LHCN-M2 (cell line): ENCODE results near the gene IL11. TPM values are rescaled to one million over a fixed set of nuclear protein-coding genes. Genes with fewer than 3 reads are reported as not detected.

ENCODE experiments used
- DNase-seq: peaks from one replicate; pipeline ENCODE4 v3.0.0-alpha.2; 2012; ENCODE audit warnings: low read depth
- total RNA-seq: library from RNA; depleted of rRNA; stranded (reverse); fragments of >200 nt; gene quantifications from 2 replicates; pipeline ENCODE4 v1.2.3, GENCODE V29; 2014; rRNA removed

Gene IL11
- total RNA-seq, 1 experiment from 2014 or later = 1.7 TPM

DNA sequence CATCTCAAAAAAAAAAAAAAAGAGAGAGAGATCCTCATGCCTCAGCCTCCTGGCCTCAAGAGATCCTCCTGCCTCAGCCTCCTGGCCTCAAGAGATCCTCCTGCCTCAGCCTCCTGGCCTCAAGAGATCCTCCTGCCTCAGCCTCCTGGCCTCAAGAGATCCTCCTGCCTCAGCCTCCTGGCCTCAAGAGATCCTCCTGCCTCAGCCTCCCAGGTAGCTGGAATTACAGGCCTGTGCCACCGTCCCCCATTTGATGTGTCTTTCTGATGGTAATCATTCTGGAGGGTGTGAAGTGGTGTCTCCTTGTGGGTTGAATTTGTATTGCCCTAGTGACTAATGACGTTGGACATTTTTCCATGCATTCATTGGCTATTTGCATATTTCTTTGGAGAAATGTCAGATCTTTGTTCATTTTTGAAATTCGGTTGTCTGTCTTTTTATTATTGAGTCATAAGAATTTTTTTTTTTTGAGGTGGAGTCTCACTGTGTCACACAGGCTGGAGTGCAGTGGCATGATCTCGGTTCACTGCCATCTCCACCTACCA lies 41.4 kb downstream of the IL11 start:
- DNase-seq = peak; percentile 38

DNA sequence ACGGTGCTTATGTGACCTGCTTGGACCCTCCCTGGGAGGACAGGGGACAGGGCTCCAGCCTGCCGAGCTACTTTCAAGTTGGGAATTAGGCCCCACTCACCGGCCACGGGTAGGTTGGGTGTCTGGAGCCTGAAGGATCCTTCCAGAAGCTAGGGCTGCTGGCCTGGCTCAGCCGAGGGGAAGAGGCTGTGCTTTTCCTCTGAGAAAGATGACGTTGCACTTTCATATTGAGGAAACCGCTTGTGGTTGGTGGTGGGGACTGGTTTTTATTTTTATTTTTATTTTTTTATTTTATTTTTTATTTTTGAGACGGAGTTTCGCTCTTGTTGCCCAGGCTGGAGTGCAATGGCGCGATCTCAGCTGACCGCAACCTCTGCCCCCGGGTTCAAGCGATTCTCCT lies 45.1 kb downstream of the IL11 start, which contains the start of gene TMEM150B:
TSS of gene TMEM150B (minus strand) at position 170 of the 400 bp plus-strand sequence. CDS start 4,305 bp downstream, outside the sequence.
- no peak for DNase-seq

DNA sequence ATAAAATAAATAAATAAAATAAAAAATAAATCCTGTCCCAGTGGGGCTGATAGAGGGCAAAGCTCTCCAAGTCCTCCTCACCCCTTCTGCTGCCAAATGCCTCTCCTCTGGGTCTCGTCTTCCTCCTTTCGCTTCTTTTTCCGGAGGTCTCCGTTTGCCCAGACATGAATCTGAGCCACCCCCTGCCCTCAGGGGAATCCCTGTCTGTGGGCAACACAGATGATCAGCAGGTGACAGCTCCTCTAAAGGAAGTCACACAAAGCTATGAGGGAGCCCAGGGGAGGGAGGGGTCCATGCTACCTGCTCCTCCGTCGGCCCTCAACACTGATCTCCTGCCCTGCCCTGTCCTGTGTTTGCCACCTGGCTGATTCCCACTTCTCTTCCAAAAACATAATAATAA lies 45.6 kb downstream of the IL11 start:
- no peak for DNase-seq

DNA sequence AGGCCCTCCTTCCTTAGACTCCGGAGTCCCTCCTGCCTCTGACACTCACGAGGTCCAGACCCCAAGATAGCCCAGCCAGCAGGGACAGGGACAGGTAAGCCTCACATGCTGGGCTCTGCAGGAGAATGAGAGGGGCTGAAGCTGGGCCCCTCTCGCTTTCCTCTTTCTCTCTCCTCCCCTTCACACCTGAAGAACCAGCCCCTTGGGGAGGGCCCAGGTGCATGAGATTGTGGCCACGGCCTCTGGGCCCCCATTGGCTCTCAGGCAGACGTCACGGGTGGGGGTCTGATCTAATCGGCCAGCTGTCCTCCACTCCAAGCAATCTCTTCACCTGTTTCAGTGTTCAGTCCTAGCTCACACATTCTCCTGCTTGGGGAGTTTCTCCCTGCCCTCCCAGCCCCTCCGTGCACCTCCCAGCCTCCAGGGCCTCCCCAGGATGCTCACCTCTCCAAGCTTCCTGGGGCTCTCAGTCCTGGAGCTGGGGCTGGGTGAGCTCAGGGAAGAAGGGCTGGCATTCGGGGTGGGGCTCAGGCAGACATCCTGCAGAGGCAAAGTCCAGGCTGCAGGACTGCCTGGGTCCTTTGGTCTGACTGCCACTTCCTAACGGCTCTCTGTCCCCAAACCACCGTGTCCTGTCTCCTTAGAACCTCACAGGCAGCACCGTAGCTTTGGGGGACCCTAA lies 47.9 kb downstream of the IL11 start:
- DNase-seq = no peak

DNA sequence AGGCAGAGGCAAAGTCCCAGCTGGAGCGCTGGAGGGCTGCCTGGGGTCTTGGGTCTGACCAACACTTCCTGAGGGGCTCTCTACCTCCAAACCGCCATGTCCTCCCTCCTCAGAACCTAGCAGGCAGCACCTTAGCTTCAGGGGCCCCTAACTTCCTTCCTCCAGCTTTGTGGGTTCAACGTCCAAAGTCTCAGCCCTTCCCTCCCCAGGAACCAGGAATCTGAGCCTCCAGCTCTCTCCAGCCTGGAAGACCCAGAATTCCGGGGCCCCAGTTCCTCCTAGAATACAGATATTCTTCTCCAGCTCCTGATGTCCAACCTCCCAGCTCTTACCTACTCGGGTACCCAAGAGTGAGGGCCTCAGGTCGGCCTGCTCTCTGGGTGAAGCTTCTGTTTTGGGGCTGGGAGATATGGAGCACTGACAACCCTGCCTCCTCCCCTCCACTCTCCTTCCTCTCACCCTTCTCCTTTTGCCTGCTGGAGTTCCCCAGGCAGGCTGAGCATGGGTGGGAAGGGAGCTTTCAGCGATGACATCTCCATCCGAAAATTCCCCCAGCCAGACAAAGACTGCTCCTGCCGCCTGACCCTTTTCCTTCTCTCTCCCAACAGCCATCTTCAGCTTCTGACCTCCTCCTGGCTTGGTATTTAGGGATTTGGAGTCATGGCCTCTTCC lies 48.7 kb downstream of the IL11 start:
- no peak for DNase-seq

DNA sequence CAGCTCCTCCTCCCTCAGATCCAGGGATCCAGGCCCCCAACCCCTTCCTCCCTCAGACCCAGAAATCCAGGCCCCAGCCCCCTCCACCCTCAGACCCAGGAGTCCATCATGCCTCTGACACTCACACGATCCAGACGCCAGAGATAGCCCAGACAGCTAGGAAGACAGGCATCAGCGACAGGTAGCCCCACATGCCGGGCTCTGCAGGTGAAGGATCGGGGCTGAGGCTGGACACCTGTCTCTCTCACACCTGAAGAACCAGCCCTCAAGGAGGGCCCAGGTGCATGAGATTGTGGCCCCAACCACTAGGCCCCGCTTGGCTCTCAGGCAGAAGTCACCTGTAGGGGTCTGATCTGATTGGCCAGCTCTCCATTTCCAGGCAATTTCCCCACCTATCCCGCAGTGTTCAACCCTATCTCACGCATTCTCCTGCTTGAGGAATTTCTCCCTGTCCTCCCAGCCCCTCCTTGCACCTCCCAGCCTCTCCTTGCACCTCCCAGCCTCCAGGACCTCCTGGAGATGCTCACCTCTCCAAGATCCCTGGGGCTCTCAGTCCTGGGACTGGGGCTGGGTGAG lies 49.3 kb downstream of the IL11 start:
- DNase-seq = no peak

DNA sequence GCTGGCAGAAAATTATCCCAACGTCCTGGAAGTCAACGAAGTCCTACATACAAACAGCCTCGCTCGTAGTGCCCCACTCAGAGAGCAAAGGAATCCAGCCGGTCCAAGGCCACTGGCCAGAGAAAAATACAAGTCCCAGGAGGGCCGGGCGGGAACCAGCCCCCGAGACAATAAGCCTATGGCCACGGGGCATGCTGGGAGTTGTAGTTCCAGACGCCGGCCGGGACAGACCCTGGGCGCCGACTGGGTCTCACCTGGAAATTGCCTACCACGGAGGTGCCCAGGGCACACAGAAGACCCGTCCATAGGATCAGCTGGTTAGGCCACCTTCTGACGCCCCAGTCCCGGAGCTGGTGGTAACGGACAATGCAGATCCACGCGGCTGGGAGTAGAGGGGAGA lies 50.5 kb downstream of the IL11 start:
- DNase-seq = no peak

DNA sequence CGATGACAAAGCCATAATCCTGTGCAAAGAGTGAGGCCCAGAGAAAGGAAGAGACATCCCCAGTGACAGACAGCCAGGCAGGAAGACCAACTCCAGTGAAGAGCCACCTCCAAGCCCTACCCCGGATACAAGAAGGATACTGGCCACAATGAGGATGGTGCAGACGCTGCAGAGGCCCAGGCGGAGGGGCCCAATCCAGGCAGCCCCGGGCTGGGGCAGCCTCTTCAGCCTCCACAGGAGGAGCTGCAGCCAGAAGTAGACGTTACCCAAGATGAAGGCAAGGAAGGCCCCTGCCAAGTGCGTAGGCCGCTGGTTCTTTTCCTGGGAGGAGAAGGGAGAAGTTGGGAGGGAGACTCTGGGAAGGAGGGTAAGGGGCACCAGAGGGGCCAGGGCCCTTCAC lies 53.6 kb downstream of the IL11 start:
- no peak for DNase-seq

DNA sequence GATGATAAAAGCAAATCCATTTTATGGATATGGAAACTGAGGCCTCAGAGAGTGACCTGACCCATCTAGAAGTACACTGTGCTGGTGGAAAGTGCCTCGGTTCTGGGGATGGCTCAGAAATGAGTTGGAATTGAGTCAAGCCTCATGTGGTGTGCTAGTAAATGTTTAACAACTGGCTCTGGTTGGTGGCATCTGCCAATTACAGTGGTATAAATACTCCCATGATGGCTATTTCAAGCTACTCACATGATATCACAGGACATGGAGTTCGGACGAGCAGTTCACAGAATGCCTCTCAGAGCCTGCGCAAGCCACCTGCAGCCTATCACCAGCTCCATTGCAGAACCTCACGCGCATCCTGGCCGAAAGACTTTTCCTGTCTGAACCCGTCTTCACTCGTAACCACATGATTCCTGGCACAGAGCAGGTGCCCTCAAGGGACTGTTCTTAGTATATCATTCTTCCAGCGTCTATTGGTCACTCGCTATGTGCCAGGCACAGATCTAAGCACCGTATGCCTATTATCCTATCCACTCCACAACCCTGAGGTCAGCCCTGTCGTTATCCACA lies 54.2 kb downstream of the IL11 start:
- DNase-seq = no peak

DNA sequence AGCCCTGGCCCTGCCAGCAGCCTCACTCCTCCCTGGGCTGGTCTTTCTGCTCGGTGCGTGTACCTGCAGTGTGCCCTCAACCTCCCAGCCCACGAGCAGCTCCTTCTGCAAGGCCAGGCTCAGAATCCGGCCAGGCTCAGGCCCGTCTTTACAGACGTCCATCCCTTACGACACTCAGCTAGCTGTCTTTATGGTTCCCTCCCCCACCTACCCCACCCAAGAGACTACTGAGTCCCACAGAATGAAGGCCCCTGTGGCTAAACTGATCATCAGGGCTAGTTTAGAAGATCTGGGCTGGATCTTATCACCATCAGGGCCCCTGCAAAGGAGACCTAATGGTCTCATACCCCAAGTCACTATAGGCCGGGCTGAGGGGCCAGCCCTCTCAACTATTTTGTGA lies 55.9 kb downstream of the IL11 start:
- DNase-seq = no peak

Other genes starting within 250 kb of the IL11 start
- gene TNNT1, start 221.3 kb downstream of the IL11 start, total RNA-seq = 52.6 and 73.4 TPM in 2 replicates
- gene TNNI3, start 212.7 kb downstream of the IL11 start, total RNA-seq = 0.26 and 0.92 TPM in 2 replicates
- 0.90 and 1.3 TPM in 2 replicates for gene DNAAF3, start 203.8 kb downstream of the IL11 start, total RNA-seq
- gene SYT5, start 190.2 kb downstream of the IL11 start, total RNA-seq = not detected in 2 replicates
- 0.19 and 0.29 TPM in 2 replicates for gene PTPRH, start 161.0 kb downstream of the IL11 start, total RNA-seq
- gene TMEM86B, start 141.7 kb downstream of the IL11 start, total RNA-seq = 0.98 and 1.5 TPM in 2 replicates
- 57.1 and 61.4 TPM in 2 replicates for gene PPP6R1, start 111.4 kb downstream of the IL11 start, total RNA-seq
- gene HSPBP1, start 90.4 kb downstream of the IL11 start, total RNA-seq = 45.7 and 49.8 TPM in 2 replicates
- gene BRSK1, start 86.5 kb downstream of the IL11 start, total RNA-seq = 5.7 and 10.8 TPM in 2 replicates
- gene TMEM150B, start 45.1 kb downstream of the IL11 start, total RNA-seq = not detected in 2 replicates
- 14.8 and 16.9 TPM in 2 replicates for gene KMT5C, start 30.6 kb downstream of the IL11 start, total RNA-seq
- not detected in 2 replicates for gene COX6B2, start 15.7 kb downstream of the IL11 start, total RNA-seq
- gene GARIN5B, start 7.2 kb downstream of the IL11 start, total RNA-seq = not detected in 2 replicates
- not detected in 2 replicates for gene TMEM190, start 6.4 kb upstream of the IL11 start, total RNA-seq
- gene TMEM238, start 13.8 kb upstream of the IL11 start, total RNA-seq = 0.32 TPM in 1 of 2 replicates, not detected in the other
- 306 and 535 TPM in 2 replicates for gene RPL28, start 15.5 kb upstream of the IL11 start, total RNA-seq
- gene UBE2S, start 37.3 kb upstream of the IL11 start, total RNA-seq = 254 and 267 TPM in 2 replicates
- 0.06 TPM in 1 of 2 replicates, not detected in the other for gene SHISA7, start 72.8 kb upstream of the IL11 start, total RNA-seq
- 89.8 and 90.2 TPM in 2 replicates for gene ISOC2, start 91.2 kb upstream of the IL11 start, total RNA-seq
- gene C19orf85, start 94.3 kb upstream of the IL11 start, total RNA-seq = not detected in 2 replicates
- 2.7 and 9.2 TPM in 2 replicates for gene ZNF628, start 106.2 kb upstream of the IL11 start, total RNA-seq
- gene NAT14, start 114.7 kb upstream of the IL11 start, total RNA-seq = 23.7 and 25.8 TPM in 2 replicates
- gene SSC5D, start 118.0 kb upstream of the IL11 start, total RNA-seq = 0.34 and 0.45 TPM in 2 replicates
- gene SBK2, start 166.7 kb upstream of the IL11 start, total RNA-seq = 0.71 and 1.5 TPM in 2 replicates
- 0.17 and 0.26 TPM in 2 replicates for gene SBK3, start 175.1 kb upstream of the IL11 start, total RNA-seq
- 7.3 and 7.7 TPM in 2 replicates for gene ZNF579, start 210.4 kb upstream of the IL11 start, total RNA-seq
- 4.7 and 7.4 TPM in 2 replicates for gene FIZ1, start 229.1 kb upstream of the IL11 start, total RNA-seq
- 13.4 and 14.0 TPM in 2 replicates for gene ZNF524, start 229.8 kb upstream of the IL11 start, total RNA-seq
- 2.2 and 3.0 TPM in 2 replicates for gene ZNF865, start 235.2 kb upstream of the IL11 start, total RNA-seq